ENCODE data around the gene ZNF611.
A peak's percentile ranks its signal among the peaks of the same experiment; 100 is the strongest.
"Not testable (repeated sequence)": the region's sequence is repeated elsewhere in the genome, so short reads cannot be mapped to it uniquely, and the experiment has no call there.

The ZNF611 gene

GRCh38 chr19:52715902-52716301 is 18.9 kb downstream of the ZNF611 start:
- DNase-seq, result not testable (repeated sequence)

- not testable (repeated sequence) for DNase-seq
Measured at GRCh38 chr19:52715330-52715729, 19.5 kb downstream of the ZNF611 start.

GRCh38 chr19:52713051-52713450 is 21.8 kb downstream of the ZNF611 start:
- DNase-seq, result not testable (repeated sequence)

- DNase-seq, result not testable (repeated sequence)
Measured at GRCh38 chr19:52711661-52712060, 23.2 kb downstream of the ZNF611 start.

- DNase-seq, result no peak
Measured at GRCh38 chr19:52710538-52710937, 24.3 kb downstream of the ZNF611 start.

GRCh38 chr19:52705615-52706014 is 29.2 kb downstream of the ZNF611 start:
- not testable (repeated sequence) for DNase-seq

- DNase-seq, result no peak
Measured at GRCh38 chr19:52703917-52704316, 30.9 kb downstream of the ZNF611 start.

GRCh38 chr19:52700673-52701072 is 34.2 kb downstream of the ZNF611 start:
- no peak for DNase-seq

GRCh38 chr19:52699555-52699954 is 35.3 kb downstream of the ZNF611 start:
- DNase-seq, result not testable (repeated sequence)

- no peak for DNase-seq
Measured at GRCh38 chr19:52695996-52696395, 38.8 kb downstream of the ZNF611 start.

- no peak for DNase-seq
Measured at GRCh38 chr19:52694921-52695320, 39.9 kb downstream of the ZNF611 start.

GRCh38 chr19:52694281-52694680 is 40.6 kb downstream of the ZNF611 start:
- DNase-seq, result not testable (repeated sequence)

GRCh38 chr19:52692431-52693008 is 42.3 kb downstream of the ZNF611 start:
- no peak for DNase-seq

GRCh38 chr19:52691737-52692136 is 43.1 kb downstream of the ZNF611 start:
- no peak for DNase-seq

- DNase-seq, result no peak
Measured at GRCh38 chr19:52691215-52691610, 43.6 kb downstream of the ZNF611 start.

- DNase-seq, result peak; percentile 48
Measured at GRCh38 chr19:52690369-52691214, 44.3 kb downstream of the ZNF611 start.

GRCh38 chr19:52689843-52690368 is 44.9 kb downstream of the ZNF611 start:
- no peak for DNase-seq

- not testable (repeated sequence) for DNase-seq
Measured at GRCh38 chr19:52688925-52689796, 45.7 kb downstream of the ZNF611 start.

- DNase-seq, result no peak
Measured at GRCh38 chr19:52688335-52688734, 46.5 kb downstream of the ZNF611 start.

- DNase-seq, result no peak
Measured at GRCh38 chr19:52687684-52688083, 47.2 kb downstream of the ZNF611 start.

- DNase-seq, result no peak
Measured at GRCh38 chr19:52685811-52686210, 49.0 kb downstream of the ZNF611 start.

- not testable (repeated sequence) for DNase-seq
Measured at GRCh38 chr19:52681216-52681615, 53.6 kb downstream of the ZNF611 start.

- no peak for DNase-seq
Measured at GRCh38 chr19:52679598-52679997, 55.2 kb downstream of the ZNF611 start.
